Measurements from ENCODE around the gene KRTAP2-3.
"Not testable (repeated sequence)": the region's sequence is repeated elsewhere in the genome, so short reads cannot be mapped to it uniquely, and the experiment has no call there.

Gene KRTAP2-3, protein sequence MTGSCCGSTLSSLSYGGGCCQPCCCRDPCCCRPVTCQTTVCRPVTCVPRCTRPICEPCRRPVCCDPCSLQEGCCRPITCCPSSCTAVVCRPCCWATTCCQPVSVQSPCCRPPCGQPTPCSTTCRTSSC

DNA sequence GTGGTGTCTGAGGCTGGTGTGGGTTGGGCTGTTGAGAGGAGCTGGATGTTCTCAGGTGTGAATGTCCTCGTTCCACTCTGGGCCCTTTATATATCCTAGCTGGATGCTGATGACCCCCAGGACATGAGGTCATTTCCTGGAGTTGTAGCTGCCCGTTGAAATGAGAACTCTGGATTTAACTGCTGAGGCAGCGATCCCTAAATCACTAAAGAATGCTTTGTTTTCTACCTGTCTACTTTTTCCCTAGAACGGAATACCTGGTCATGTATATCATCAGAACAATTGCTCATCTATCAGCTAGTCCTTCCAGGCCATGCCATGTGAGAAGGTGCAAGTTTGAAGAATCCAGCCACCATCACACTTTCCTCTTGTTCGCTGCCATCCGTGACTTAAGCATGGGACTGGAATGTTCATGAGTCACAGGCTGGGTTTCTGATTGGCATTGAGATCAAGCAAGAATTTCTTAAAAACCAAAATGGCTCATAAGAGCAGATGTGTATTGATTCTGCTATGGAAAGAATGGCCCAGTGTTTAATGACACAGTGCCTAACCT, at the start of gene KRTAP2-3:
Gene KRTAP2-3, minus strand, starts transcription at position 63 of the 553 bp plus-strand sequence. CDS start 64 bp downstream, outside the sequence.
- peak; percentile 97 for DNase-seq

DNA sequence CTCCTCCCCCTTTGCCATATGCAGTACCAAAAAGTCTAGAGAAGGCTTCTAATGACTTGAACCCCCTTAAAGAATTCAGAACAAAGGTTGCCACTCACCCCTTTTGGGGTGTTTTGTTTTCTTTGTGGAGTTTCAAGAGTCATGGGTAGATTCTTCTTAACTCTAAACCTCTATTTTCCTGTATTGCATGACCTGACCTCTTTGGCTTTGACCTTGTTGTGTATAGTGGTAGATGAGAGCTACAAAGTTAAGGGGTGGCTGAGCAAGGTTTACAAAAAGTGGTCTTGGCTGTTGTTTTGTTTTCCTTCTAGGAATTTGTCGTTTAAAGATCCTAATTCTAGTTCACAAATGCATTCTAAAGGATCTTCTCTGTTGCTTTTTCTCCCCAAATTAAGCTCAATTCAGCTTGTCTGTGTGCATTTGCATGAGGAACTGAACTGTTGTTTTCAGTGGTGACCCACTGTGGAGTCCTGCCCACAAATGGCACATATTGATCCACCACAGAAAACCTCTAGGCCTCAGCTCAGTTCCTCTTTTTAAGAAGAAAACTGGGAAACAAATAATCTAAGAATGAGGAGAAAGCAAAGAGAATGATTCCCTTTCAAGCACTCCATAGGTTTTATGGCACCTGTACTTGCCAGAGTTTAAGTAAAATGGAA, 48.9 kb upstream of the KRTAP2-3 start:
- not testable (repeated sequence) for DNase-seq

DNA sequence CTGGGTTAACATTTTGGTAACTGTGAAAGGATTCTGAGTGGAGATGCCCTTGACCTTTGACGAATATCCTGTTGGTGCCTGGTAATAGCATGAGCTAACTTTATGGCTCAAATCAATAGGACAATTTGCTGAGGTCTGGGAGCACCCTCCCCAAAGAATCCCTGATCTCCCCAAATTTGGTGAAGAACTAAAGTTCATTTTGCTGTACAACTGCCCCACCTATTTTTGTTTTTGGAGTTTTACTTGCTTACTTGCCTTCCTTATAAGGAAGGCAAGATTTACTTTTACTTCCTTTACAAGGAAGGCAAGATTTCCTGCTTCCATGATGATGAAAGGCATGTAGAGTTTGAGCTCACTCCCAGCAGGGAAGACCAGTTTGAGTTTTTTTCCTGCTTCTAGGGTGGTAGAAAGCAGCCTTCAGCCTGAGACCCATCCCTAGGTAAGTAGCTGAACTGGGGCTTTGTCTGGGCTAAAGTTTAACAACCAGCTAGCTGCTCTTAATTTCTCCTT, 48.1 kb upstream of the KRTAP2-3 start:
- no peak for DNase-seq

DNA sequence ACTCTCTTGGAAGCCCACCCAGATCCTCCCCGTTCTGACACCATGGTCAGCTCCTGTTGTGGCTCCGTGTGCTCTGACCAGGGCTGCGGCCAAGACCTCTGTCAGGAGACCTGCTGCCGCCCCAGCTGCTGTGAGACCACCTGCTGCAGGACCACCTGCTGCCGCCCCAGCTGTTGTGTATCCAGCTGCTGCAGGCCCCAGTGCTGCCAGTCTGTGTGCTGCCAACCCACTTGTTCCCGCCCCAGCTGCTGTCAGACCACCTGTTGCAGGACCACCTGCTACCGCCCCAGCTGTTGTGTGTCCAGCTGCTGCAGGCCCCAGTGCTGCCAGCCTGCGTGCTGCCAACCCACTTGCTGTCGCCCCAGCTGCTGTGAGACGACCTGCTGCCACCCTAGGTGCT, 45.4 kb upstream of the KRTAP2-3 start, which contains the start of gene KRTAP4-9:
Gene KRTAP4-9, plus strand, starts transcription at position 43 of the 400 bp plus-strand sequence. Its CDS starts 0 bp downstream, at position 43.
- DNase-seq, result not testable (repeated sequence)

DNA sequence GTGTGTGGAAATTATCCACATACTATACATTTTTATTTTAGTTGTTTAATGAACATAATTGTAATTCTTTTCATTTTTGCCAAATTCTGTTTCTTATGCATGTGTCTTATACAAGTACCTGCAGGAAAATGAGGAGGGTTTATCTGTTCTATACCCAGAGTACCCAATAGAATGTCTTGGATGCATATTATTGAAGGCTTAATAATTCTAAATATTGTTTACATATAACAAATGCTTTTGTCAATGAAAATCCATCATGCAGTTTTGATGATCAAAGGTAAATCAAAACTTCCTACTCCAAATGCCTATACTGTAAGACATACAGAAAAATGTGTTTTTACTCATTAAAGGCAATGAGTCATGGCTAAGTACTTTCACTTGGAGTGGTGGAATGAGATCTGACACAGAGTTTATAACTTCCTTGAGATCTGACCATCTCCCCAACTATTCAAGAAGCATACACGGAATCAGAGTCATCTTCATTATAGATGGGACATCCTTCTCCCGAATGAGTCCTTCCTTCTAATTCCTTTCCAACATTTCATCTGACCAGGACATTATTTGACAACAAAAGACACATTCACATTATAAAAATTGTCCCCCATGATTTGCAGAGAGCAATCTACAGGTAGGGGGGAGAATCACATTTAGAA, 44.6 kb upstream of the KRTAP2-3 start:
- peak; percentile 83 for DNase-seq

DNA sequence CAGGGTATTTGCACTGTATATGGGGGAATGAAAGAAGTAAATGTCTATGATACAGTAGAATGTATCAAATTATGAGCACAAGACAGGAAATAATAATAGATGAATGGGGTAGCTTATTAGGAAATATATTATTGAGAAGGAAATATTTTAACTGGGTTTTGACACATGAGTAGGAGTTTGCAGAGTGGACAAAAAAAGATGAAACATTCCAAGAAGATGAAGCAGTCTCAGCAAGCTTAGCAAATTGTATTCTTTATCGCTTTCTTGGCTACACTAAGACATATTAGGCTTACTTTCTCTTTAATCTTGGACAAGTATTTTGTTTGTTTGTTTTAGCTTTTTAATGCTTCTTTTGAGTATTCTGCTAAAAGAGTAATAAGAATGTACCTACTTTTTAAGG, 44.0 kb upstream of the KRTAP2-3 start:
- DNase-seq, result no peak

DNA sequence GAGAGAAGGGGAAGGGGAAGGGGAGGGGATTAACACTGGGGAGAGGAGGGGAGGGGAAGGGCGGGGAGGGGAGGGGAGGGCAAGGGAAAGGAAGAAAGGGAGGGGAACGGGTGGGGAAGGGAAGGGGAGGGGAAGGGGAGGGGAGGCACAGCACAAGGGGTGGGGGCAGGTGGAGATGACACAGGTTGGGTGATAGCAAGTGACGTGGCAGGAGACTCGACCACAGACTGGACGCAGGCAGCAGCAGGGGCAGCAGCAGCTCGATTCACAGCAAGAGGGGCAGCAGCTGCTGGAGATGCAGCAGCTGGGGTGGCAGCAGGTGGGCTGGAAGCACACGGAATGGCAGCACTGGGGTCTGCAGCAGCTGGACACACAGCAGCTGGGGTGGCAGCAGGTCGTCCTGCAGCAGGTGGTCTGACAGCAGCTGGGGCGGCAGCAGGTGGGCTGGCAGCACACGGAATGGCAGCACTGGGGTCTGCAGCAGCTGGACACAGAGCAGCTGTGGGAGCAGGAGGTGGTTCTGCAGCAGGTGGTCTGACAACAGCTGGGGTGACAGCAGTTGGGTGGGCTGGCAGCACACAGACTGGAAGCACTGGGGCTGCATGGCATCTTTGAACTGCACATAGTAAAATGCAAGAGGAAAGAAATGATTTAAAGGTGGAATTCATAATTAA, 41.8 kb upstream of the KRTAP2-3 start, which contains the start of gene KRTAP4-16:
Gene KRTAP4-16, minus strand, starts transcription at position 624 of the 674 bp plus-strand sequence. Its CDS starts 0 bp downstream, at position 624.
- DNase-seq, result peak; percentile 16

DNA sequence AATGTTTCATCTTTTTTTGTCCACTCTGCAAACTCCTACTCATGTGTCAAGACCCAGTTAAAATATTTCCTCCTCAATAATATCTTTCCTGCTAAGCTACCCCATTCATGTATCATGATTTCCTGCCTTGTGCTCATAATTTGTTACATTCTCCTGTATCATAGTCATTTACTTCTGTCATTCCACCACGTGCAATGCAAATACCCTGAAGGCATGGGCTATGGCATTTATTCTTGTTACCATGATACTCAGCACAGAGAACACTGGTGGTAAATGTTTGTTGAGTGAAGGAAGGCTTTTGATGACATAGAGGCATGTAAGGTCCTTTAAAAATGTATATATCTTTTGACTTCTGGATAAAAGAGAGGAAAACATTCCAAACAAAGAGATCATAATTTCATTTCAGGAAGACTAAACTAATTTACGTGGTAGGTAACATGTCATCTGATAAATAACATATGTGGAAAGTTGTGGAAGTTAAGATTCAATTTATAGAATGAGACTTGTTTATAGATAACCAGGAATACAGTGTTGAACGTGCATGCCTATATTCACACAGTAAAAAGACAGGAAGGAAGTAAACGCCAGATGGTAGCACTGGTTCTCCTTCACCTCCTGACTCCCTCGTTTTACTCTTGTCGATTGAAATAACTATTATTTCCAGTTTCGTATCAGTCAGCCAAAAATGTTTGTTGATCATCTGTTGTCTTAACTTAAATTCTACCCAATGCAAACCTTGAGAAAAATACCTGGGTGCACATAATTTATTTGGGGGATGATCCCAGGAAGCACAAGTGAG, 40.0 kb upstream of the KRTAP2-3 start:
- peak; percentile 81 for DNase-seq

DNA sequence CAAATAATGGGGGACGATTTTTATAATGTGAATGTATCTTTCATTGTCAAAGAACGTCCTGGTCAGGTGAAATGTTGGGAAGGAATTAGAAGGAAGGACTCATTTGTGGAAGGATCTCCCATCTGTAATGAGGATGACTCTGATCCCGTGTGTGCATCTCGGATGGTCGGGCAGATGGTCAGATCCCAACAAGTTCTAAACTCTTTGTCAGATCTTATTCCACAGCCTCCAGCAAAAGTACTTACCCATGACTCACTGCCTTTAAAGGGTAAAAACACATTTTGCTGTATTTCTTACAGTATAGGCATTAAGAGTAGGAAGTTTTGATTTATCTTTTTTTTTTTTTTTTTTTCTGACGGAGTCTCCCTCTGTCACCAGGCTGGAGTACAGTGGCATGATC, 38.6 kb upstream of the KRTAP2-3 start:
- DNase-seq, result peak; percentile 65

DNA sequence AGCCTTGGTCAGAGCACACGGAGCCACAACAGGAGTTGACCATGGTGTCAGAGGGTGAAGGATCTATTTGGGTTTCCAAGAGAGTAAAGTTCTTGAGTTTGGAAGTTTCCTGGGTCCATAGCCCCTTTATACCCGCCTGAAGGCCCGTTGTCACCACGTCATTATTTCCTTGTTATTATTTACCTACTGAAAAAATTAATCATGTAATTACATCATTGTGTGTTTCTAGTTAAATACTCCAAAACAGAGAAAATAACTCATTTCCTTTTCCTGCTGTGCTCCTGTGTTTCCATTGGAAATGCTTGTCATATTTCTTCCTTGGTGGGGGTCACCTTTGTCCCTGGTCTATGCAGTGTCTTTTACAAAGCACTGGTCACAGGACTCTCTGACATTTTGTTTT, 38.1 kb upstream of the KRTAP2-3 start, which contains the start of gene KRTAP4-8:
Gene KRTAP4-8, minus strand, starts transcription at position 101 of the 400 bp plus-strand sequence. Its CDS starts 58 bp downstream, at position 43.
- no peak for DNase-seq

DNA sequence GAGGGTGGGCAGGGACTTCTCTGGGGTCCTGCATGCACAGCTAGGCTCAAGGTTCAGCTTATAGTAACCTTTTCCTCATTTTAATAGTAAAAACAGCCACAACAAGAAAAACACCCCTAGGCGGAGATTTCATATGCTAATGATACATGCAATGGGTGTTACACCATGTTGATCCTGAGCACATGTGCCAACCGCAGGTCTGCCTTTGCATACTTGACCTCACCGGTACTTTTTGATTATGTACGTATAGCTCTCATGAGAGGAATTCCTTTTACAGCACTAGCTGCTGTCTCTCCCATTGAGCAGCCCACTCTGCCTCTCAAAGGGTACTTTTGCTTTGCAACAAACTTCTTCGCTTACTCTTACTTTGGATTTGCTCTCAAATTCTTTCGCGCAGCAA, 36.1 kb upstream of the KRTAP2-3 start:
- DNase-seq, result no peak

DNA sequence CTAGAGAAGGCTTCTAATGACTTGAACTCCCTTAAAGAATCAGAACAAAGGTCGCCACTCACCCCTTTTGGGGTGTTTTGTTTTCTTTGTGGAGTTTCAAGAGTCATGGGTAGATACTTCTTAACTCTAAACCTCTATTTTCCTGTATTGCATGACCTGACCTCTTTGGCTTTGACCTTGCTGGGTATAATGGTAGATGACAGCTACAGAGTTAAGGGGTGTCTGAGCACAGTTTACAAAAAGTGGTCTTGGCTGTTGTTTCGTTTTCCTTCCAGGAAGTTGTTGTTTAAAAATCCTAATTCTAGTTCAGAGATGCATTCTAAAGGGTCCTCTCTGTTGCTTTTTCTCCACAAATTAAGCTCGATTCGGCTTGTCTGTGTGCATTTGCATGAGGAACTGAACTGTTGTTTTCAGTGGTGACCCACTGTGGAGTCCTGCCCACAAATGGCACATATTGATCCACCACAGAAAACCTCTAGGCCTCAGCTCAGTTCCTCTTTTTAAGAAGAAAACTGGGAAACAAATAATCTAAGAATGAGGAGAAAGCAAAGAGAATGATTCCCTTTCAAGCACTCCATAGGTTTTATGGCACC, 28.9 kb upstream of the KRTAP2-3 start:
- DNase-seq, result not testable (repeated sequence)

DNA sequence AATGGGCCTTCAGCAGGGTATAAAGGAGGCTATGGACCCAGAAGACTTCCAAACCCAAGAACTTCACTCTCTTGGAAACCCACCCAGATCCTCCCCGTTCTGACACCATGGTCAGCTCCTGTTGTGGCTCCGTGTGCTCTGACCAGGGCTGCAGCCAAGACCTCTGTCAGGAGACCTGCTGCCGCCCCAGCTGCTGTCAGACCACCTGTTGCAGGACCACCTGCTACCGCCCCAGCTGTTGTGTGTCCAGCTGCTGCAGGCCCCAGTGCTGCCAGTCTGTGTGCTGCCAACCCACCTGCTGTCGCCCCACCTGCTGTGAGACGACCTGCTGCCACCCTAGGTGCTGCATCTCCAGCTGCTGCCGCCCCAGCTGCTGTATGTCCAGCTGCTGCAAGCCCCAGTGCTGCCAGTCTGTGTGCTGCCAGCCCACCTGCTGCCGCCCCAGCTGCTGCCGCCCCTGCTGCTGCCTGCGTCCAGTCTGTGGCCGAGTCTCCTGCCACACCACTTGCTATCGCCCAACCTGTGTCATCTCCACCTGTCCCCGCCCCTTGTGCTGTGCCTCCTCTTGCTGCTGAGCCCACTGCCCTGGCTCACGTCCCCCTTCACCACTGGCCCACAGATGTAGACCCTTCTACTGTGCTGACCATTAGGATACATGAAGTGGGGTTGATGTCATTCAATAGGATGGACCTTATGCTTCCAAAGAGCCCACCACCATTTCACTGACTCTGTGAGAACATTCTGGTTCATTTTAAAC, 24.4 kb upstream of the KRTAP2-3 start, which contains the start of gene KRTAP4-7:
Gene KRTAP4-7, plus strand, starts transcription at position 51 of the 757 bp plus-strand sequence. Its CDS starts 57 bp downstream, at position 108.
- DNase-seq, result not testable (repeated sequence)

DNA sequence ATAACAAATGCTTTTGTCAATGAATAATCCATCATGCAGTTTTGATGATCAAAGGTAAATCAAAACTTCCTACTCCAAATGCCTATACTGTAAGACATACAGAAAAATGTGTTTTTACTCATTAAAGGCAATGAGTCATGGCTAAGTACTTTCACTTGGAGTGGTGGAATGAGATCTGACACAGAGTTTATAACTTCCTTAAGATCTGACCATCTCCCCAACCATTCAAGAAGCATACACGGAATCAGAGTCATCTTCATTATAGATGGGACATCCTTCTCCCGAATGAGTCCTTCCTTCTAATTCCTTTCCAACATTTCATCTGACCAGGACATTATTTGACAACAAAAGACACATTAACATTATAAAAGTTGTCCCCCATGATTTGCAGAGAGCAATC, 23.5 kb upstream of the KRTAP2-3 start:
- DNase-seq, result peak; percentile 74

DNA sequence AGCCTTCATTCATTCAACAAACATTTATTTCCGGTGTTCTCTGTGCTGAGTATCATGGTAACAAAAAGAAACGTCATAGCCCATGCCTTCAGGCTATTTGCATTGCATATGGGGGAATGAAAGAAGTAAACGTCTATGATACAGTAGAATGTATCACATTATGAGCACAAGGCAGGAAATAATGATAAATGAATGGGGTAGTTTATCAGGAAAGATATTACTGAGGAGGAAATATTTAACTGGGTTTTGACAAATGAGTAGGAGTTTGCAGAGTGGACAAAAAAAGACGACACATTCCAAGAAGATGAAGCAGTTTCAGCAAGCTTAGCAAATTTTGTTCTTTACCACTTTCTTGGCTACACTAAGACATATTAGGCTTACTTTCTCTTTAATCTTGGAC, 22.7 kb upstream of the KRTAP2-3 start:
- no peak for DNase-seq

DNA sequence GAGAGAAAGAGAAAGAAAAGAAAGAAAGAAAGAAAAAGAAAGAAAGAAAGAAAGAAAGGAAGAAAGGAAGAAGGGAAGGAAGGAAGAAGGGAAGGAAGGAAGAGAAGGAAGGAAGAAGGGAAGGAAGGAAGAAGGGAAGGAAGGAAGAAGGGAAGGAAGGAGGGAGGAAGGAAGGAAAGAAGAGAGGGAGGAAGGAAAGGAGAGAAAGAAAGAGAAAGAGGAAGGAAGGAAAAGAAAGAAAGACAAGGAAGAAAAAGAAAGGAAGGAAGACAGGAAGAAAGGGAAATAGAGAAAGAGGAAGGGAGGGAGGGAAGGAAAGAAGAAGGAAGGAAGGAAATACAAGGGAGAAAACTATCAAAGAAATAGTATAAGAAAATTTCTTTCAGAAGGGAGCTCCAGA, 16.9 kb upstream of the KRTAP2-3 start:
- DNase-seq, result no peak

DNA sequence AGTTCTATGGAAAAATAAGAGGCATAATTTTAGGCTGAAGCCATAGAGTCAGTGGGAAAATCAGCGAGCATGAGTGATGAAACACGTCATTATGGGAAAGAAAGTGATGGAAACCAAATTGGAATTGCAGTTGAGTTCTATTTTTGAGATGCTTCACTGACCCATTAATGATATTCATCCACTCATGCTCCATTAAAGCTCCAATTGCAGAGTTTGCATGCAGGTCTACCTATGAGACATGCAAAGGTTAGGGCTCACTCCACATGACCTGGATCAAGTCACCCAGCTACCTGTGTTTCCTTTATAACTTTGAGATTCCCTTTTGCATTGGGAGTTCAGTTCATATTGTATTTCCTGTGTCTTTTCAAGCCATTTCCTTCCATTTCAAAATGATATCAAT, 13.8 kb upstream of the KRTAP2-3 start:
- DNase-seq, result no peak

DNA sequence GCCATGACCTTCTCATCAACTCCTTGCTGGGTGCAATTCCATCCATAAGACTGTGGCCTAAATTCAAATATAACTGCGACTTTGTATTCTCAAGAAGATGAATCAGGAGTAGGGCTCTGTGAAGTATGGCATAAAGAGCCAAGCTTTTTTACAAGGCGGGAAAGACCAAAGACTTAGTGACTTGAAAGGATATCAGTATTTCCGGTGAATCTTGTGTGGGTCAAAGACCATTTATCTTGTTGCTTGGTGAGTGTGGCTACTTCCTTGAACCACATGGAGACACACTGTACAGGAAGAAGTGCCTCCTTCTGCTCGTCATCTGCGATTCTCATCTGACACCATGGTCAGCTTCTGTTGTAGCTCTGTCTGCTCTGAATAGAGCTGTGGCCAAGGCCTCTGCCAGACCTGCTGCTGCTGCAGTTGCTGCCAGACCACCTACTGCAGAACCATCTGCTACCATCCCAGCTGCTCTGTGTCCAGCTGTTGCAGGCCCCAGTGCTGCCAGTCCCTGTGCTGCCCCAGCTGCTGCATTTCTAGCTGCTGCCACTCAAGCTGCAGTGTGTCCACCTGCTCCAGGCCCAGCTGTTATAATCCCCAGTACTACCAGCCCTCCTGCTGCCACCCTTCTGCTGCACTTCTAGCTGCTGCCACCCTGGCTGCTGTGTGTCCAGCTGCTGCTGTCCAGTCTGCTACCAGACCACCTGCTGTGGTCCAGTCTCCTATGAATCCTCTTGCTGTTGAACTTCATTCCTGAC, 11.9 kb upstream of the KRTAP2-3 start:
- DNase-seq, result no peak

DNA sequence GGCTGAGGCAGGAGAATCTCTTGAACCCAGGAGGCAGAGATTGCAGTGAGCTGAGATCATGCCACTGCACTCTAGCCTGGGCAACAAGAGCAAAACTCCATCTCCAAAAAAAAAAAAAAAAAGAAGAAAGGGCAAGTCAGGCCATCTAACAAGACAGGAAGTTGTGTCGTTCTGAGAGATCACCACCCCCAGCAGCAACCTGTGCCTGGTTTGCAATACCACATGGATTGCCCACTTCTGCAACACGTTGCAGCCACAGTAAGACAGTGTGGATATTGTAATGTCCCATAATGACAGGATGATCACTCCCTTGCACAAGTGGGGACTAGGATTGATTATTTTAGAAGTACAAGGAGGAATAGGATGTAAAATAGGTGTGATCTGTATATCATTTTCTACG, 9.1 kb upstream of the KRTAP2-3 start:
- DNase-seq, result no peak

DNA sequence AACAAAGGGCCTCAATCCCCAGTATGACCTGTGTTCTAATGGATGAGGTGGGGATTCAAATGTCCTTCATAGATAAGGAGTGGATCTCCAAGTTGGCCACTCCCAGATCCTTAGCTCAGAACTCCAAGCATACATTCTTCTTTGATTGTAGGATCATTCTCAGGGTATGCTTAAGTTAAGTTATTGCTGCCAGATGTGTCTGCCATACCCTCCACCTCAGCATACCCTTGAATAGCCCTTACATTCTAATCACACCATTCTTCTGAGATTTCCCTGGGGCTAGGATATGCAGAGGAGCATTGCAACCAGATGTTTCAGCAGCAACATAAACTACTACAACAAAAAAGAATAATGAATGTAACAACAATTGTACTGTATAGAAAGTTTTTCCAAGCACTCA, 7.4 kb upstream of the KRTAP2-3 start:
- DNase-seq, result peak; percentile 81
